Measurements from ENCODE around the gene BRWD1. TPM values are rescaled to one million over a fixed set of nuclear protein-coding genes. Genes with fewer than 3 reads are reported as not detected.

BRWD1 gene
- total RNA-seq, 4 donors from 2014 or later, result 65.3 to 99.4 (median 87.7) TPM

- Histone ChIP-seq H3K9me3 (peaks cover 0 to 4% (median 0%) of the 10 kb centered on the region in 4 donors), H3K36me3 (no peaks in the 10 kb centered on the region), H3K27me3 (no peaks in the 10 kb centered on the region), H3K27ac (peak overlapping the region; percentile 85 to 97 (median 90)), H3K4me1 (peaks cover 0 to 29% (median 19%) of the 10 kb centered on the region in 4 donors), H3K4me3 (peak overlapping the region; percentile 47 to 70 (median 66))
- peak; percentile 83 to 88 for DNase-seq (ENCODE audit: low spot score in 2 of 2)
- 13 to 16% methylated on average over 29 to 30 of the region's 56 CpGs for WGBS, 2 donors
- TF ChIP-seq, protein P1, sequence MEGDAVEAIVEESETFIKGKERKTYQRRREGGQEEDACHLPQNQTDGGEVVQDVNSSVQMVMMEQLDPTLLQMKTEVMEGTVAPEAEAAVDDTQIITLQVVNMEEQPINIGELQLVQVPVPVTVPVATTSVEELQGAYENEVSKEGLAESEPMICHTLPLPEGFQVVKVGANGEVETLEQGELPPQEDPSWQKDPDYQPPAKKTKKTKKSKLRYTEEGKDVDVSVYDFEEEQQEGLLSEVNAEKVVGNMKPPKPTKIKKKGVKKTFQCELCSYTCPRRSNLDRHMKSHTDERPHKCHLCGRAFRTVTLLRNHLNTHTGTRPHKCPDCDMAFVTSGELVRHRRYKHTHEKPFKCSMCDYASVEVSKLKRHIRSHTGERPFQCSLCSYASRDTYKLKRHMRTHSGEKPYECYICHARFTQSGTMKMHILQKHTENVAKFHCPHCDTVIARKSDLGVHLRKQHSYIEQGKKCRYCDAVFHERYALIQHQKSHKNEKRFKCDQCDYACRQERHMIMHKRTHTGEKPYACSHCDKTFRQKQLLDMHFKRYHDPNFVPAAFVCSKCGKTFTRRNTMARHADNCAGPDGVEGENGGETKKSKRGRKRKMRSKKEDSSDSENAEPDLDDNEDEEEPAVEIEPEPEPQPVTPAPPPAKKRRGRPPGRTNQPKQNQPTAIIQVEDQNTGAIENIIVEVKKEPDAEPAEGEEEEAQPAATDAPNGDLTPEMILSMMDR (IDR thresholded peaks at IDR 0.05), result no peak
- TF ChIP-seq POLR2A (IDR thresholded peaks at IDR 0.05), result no peak
- peak; percentile 30 to 50 for TF ChIP-seq EP300 (IDR thresholded peaks at IDR 0.05)
Measured at GRCh38 chr21:39349211-39350093, 36.0 kb upstream of the BRWD1 start.

DNA sequence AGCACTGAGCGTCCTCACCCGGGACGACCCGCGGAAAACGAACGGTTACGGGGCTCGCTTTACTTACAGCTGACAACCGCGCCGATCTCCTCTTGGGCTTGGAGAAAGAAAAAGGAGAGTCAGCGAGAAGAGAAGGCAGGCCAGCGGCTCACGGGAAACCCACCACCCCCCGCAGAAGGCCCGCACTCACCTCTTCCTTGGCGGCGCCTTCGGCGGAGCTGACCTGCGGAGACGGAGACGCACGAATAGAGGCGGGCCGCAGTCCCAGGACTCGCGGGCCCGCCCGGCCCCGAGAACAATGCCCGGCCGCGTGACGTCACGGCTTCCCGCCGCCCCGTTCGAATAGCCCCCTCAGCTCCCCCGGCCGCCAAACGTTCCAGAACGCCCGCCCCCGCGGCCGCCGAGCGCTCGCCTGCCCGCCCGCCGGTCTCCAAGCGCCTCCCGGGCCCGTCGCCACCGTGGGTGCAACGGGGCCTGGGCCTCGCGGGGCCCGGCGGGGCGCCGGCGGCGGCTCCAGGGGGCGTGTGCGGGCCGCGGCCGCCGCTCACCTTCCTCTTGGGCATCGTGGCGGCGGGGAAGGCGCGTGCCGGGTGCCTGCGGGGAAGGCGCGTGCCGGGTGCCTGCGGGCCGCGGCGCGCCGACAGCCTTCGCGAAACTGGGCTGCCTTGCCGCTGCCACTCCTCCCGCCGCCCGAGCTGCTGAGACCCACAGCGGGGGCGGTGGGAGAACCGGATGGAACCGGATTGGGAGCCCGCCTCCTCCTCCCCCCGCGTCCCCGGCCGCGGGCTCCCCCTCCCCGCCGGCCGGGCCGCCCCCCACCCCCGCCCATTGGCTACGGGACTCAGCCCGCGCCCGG lies 35.2 kb upstream of the BRWD1 start, which contains the start of gene HMGN1:
Gene HMGN1 (minus strand): TSS at position 734 of the 856 bp plus-strand sequence. CDS start 171 bp downstream, at position 563.
- WGBS, 2 donors, result 1% methylated on average over 55 to 66 of the region's 116 CpGs
- peak within 1 kb of the TSS; percentile 65 to 97 (median 68) for H3K4me3 ChIP-seq
- peak; percentile 52 to 70 for DNase-seq (ENCODE audit: low spot score in 2 of 2)
- H3K27ac ChIP-seq, result peak within 1 kb of the TSS; percentile 85 to 97 (median 90)
- H3K36me3 ChIP-seq, result peaks cover 0 to 3% (median 0%) of the 10 kb centered on the region in 3 donors
- H3K4me1 ChIP-seq, result peaks cover 0 to 29% (median 19%) of the 10 kb centered on the region in 4 donors
- peaks cover 0 to 4% (median 0%) of the 10 kb centered on the region in 4 donors for H3K9me3 ChIP-seq
- TF ChIP-seq EP300 (IDR thresholded peaks at IDR 0.05), result peak in 1 of 2 donors; percentile 80
- peak; percentile 67 to 84 for TF ChIP-seq POLR2A (IDR thresholded peaks at IDR 0.05)
- TF ChIP-seq, protein P1 (IDR thresholded peaks at IDR 0.05), result no peak
- H3K27me3 ChIP-seq, result no peaks in the 10 kb centered on the region

- TF ChIP-seq, protein P1 (IDR thresholded peaks at IDR 0.05), result no peak
- TF ChIP-seq EP300 (IDR thresholded peaks at IDR 0.05) (no peak), POLR2A (IDR thresholded peaks at IDR 0.05) (no peak)
- H3K9me3 ChIP-seq, result peaks cover 0 to 1% (median 0%) of the 10 kb centered on the region in 4 donors
- H3K4me1 ChIP-seq, result peaks cover 0 to 29% (median 19%) of the 10 kb centered on the region in 4 donors
- H3K27me3 ChIP-seq, result no peaks in the 10 kb centered on the region
- H3K4me3 ChIP-seq, result peak overlapping the region; percentile 65 to 97 (median 68)
- WGBS, 2 donors, result 1 to 2% methylated on average over 11 of the region's 11 CpGs
- H3K36me3 ChIP-seq, result peaks cover 0 to 9% (median 4%) of the 10 kb centered on the region in 3 donors
- peak overlapping the region; percentile 85 to 97 (median 90) for H3K27ac ChIP-seq
- DNase-seq (ENCODE audit: low spot score in 2 of 2), result no peak
Measured at GRCh38 chr21:39348040-39348354, 34.6 kb upstream of the BRWD1 start.

GRCh38 chr21:39347537-39347936 lies 34.1 kb upstream of the BRWD1 start:
- peak overlapping the region; percentile 85 to 97 (median 90) for H3K27ac ChIP-seq
- peaks cover 0 to 10% (median 4%) of the 10 kb centered on the region in 3 donors for H3K36me3 ChIP-seq
- no peak for DNase-seq (ENCODE audit: low spot score in 2 of 2)
- TF ChIP-seq EP300 (IDR thresholded peaks at IDR 0.05) (no peak), POLR2A (IDR thresholded peaks at IDR 0.05) (no peak)
- TF ChIP-seq, protein P1 (IDR thresholded peaks at IDR 0.05), result no peak
- WGBS, 2 donors, result 18 to 19% methylated on average over 10 of the region's 10 CpGs
- peak overlapping the region; percentile 65 to 97 (median 68) for H3K4me3 ChIP-seq
- no peaks in the 10 kb centered on the region for H3K9me3 ChIP-seq
- H3K27me3 ChIP-seq, result no peaks in the 10 kb centered on the region
- H3K4me1 ChIP-seq, result peaks cover 0 to 29% (median 19%) of the 10 kb centered on the region in 4 donors
